ENCODE results near the gene CCDC54.
"Not testable (repeated sequence)": the region's sequence is repeated elsewhere in the genome, so short reads cannot be mapped to it uniquely, and the experiment has no call there.

CCDC54 gene

DNA sequence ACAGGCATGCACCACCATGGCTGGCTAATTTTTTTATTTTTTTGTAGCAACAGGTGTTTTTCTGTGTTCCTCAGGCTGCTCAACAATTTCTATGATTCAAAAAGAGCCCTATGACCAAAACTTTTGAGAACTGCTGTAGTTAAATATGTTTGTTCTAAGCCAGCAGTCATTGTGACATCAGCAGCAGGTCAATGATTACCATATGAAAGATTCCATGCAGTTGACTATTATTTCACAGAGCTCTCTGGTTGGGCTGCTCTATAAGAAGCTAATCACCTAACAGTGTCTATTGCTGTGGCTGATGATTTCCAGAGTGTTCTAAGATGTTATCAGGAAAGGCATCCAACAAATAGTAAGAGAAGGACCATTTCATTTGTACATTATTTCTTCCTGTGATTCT is at the start of gene CCDC54:
Gene CCDC54, plus strand, starts transcription at position 289 of the 400 bp plus-strand sequence. CDS start 149 bp downstream, outside the sequence.
- in situ Hi-C loops (cut with MboI; ENCODE audit: low sequenced_read_pairs): no loop called here

DNA sequence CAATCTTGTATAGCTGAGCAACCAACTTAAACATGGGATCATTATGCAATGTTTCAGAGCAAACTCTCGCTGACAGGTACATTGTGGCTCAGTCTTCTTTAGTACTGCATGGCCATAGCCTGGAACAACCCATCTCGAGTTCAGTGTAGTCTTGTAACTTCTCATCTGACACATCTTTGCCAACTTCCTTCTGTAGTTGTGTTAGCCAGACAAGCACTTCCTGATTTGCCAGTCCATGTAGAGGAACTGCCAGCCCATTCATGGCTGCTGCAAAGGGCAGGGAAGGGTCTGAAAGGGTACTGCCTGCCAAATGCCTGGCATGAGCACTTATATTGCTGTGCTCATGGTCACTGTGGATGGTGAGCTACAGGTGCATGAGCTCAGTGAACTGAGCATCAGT is 49.2 kb upstream of the CCDC54 start:
- in situ Hi-C loops (cut with MboI; ENCODE audit: low sequenced_read_pairs): no loop called here

DNA sequence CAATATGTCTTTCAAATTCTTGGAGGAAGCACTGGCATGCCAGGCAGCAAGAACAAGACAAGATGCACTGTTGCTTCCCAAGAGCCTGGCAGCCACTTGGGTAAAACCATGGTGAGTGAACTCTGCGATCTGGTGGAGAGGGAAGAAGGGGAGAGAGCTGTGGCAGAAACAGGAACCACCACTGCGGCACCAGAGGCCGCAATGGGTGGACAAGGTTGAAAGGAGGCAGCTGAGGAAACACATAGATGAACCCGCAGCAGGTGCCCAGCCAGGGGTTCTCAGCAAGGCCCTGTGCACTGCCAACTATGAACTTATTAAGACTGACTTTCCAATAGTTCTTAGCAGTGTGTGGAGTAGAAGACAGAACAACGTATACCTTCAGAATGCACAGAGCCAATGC is 48.2 kb upstream of the CCDC54 start:
- in situ Hi-C loops (cut with MboI; ENCODE audit: low sequenced_read_pairs): no loop called here

DNA sequence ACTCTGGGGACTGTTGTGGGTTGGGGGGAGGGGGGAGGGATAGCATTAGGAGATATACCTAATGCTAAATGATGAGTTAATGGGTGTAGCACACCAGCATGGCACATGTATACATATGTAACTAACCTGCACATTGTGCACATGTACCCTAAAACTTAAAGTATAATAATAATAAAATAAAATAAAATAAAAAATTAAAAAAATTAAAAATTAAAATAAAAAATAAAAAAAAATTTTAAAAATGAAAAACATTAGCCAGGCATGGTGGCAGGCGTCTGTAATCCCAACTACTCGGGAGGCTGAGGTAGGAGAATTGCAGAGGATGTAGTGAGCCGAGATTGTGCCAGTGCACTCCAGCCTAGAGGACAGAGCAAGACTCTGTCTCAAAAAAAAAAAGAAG is 37.5 kb upstream of the CCDC54 start:
- in situ Hi-C loops (cut with MboI; ENCODE audit: low sequenced_read_pairs): not testable (repeated sequence)

DNA sequence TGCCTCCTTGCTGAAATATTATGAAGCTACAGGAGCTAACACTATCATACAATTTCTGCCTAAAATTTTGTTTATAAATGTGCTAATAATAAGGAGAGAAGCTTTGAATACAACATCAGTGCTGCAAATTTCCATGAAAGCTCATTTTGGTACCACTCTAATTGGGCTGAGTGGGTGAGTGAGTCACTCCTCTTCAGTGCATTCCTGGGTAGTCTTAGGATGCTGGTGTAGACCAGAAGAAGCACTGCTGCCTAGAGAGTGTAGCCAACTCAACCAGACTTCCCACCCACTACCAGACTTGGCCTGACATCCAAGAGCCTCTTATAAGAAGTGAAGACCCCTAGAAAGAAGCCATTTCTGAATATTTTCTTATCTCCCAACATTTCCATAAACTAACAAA is 32.5 kb upstream of the CCDC54 start:
- in situ Hi-C loops (cut with MboI; ENCODE audit: low sequenced_read_pairs): no loop called here

DNA sequence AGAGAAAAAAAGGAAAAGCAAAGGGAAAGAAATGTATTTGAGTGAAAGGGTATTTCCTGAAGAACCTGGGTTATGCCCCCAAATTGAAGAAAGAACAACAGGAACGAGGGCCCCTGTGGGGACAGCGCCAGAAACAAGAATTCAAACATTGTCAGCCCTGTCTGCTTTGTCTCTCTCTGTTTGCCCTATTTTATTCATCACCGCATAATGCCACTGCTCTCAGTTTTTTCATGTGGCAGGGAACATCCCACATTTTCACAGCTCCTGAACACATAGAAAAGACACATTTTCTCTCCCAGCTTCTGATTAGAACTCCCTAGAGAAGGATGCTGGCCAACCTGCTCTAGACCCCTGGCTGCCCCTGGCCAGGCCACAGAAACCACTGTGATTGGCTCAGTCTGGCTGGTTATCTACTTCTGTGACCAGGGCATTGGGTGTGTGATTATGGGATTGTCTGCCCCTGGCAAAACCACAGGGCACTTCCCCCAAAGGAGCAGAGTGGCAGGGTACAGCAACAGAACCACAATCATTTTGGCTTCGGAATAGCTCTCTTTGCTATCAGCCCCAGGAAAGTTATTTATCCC is 31.3 kb upstream of the CCDC54 start:
- in situ Hi-C loops (cut with MboI; ENCODE audit: low sequenced_read_pairs): no loop called here

DNA sequence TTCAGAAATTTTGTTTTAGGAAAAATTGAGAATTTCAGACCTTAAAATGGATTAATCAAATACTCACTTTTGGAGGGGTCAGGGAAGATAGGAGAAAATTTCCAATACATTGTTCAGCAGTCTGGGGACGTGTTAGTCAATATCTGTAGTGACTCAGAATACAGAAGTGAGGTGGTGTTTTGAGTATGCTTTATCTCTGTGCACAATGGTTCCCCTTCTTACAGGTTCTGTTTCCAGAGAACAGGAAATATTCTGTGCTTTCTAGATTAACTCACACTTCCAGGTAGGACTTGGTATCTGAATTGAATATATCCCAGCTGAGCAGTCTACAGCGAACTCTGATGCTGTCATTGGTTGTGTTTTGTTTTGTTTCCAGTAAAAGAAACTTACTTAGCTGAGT is 30.7 kb upstream of the CCDC54 start:
- in situ Hi-C loops (cut with MboI; ENCODE audit: low sequenced_read_pairs): no loop called here

DNA sequence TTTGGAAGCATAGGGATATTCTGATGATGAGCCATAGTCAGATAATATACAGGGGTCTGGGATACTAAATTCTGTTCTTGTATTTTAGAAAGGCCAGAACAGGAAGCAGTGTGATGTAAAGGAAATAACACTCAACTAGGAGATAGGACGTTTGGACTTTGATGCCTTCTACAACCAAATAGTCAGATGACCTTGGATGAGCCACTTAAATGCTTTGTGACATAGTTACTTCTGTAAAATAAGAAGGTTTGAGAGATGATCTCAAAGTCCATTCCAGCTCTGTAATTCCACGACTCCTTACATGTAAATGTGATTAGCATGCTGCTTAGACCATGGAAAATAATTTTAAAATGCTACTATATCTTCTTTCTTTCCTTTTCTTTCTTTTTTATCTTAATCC is 29.5 kb upstream of the CCDC54 start:
- in situ Hi-C loops (cut with MboI; ENCODE audit: low sequenced_read_pairs): no loop called here

DNA sequence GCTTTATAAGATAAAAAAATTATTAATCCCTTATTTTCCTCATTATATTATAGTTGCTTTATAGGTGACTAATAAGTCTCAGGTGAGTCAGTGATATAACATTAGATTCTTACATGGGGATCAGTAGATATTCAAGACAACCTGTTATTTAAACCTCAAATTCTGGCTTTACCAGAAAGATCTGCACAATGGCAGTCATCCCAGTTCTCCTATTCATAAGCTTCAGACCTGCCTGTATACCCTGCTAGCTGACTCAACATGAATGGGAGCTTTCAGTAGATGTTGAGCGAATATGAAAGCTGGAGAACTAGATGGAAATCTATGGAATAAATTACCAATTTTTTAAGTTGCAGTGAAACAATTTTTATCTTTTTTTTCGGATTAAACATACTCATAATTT is 20.5 kb upstream of the CCDC54 start:
- in situ Hi-C loops (cut with MboI; ENCODE audit: low sequenced_read_pairs): no loop called here

DNA sequence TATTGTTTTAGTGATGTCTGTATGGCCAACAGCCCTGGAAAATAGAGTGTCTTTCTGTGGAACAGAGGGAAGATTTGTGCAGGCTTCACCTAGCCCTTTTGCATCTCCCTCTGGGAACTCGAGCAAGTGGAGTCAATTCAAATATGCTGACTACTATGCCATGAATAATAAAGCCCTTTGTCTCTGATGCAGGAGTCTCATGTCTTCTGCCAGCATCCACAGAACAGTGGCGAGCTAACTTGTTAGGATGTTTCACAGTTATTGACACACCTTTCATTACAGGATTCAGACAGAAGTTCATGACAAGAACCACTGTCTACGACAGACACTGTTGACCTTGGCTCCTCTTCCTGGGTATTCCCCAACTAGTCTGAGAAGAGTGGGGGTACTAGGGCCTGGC is 15.6 kb upstream of the CCDC54 start:
- in situ Hi-C loops (cut with MboI; ENCODE audit: low sequenced_read_pairs): no loop called here

DNA sequence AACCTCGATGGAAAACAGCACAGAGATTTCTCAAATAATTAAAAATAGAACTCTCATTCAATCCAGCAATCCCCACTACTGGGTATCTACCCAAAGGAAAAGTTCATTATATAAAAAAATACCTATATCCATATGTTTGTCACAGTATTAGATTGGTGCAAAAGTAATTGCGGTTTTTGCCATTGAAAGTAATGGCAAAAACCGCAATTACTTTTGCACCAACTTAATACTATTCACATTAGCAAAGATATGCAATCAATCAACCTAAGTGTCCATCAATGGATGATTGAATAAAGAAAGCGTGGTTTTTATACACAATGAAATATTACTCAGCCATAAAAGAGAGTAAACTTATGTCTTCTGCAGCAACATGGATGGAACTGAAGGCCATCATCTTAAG is 12.2 kb upstream of the CCDC54 start:
- in situ Hi-C loops (cut with MboI; ENCODE audit: low sequenced_read_pairs): no loop called here

DNA sequence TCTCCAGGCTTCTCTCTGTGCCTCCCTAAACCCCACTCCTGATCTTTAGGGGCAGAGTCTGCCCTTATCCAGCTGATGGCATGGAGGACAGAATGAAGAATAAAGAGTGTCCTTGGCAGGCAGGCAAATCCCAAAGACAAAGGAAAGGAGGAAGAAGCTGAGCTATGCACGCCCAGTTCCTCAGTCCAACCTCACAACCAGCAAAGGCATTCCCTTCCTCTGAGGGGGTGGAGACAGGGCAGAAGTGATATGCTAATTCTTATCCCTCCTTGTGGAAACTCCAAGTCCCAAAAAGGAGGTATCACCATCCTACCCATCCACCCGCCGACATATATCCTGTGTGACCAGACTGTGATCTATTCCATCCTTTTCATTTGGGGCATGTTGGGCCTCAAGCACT is 10.5 kb upstream of the CCDC54 start:
- in situ Hi-C loops (cut with MboI; ENCODE audit: low sequenced_read_pairs): no loop called here

DNA sequence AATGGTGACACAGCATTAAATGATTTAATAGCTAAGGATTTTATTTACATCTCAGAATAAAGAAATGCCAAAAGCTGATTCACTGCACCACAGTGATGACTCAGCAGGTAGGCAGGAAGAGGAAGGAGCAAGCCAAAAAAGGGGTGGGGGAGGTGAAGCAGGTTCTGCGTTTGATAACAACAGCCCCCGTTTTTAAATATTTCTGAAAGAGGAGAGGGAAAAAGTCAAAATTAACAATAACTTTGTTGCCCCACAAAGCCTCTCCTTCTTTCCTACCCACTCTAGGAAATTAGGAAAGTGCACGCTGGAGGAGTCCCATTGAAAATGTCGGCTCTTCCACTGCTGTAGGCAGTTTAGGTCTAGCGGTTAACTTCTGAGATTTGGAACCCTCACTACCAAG is 9.9 kb upstream of the CCDC54 start:
- in situ Hi-C loops (cut with MboI; ENCODE audit: low sequenced_read_pairs): no loop called here

DNA sequence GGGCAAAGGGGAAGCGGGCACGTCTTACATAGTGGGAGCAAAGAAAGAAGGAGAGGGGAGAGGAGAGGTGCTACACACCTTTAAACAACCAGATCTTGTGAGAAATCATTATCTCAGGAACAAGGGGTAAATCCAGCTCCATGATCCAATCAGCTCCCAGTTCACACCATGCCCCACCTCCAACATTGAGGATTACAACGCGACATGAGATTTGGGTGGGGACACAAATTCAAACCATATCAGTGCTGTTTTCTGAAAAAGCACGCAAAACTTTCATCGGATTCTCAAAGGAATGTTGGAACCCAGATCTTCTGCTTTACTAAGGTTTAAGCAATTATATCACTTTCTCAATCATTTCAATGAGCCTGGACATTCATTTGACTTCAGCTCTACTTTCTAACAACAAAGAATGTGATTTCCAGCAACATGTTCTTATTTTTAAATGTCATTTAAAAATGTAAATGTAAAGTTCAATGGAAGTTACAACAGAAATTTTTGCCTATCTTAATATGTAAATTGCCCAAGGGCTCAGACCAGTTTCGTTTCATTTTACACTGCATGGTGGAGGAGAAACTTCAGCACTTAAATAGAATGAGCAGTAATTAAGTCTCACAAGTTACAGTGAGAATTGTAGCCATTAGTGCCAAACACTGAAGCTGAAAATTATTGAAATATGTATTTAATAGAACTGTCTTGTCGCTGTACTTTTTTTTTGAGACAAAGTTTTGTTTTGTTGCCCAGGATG is 8.4 kb upstream of the CCDC54 start:
- in situ Hi-C loops (cut with MboI; ENCODE audit: low sequenced_read_pairs): no loop called here

DNA sequence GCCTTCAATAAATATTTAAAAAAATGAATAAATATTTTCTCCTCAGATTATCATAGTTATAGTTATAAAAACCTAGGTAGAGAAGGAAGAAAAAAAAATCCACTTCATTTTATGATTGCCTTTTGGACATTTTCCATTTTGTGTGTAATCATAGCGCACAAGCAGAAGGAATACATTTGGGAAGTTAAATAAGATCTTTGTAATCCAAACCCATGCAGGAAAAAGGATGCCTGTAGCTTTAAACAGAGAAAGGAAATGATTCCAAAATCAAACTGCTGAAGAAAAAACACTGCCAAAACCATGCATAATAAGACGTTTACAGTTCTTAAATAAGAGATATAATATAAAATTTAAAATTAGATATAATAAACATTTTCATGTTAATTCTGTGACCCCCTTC is 7.4 kb upstream of the CCDC54 start:
- in situ Hi-C loops (cut with MboI; ENCODE audit: low sequenced_read_pairs): no loop called here

DNA sequence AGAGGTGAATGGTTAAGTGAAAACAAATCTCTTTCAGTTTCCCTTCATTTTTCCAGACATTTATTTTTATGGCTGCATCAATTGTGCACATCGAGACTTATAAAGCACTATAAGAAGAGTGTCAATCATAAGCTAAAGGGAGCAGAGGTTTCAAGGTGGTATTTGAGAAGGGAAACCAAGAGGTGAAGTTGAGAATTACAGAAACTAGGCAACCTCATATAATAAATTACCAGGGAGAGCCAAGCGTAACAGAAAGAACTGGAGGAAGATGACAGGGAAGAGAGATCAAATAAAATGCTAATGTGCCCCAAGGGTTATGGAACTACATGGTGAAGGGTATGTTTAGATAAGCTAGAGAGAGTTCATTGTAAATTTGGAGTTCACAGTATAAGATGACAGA is 6.3 kb upstream of the CCDC54 start:
- in situ Hi-C loops (cut with MboI; ENCODE audit: low sequenced_read_pairs): no loop called here

DNA sequence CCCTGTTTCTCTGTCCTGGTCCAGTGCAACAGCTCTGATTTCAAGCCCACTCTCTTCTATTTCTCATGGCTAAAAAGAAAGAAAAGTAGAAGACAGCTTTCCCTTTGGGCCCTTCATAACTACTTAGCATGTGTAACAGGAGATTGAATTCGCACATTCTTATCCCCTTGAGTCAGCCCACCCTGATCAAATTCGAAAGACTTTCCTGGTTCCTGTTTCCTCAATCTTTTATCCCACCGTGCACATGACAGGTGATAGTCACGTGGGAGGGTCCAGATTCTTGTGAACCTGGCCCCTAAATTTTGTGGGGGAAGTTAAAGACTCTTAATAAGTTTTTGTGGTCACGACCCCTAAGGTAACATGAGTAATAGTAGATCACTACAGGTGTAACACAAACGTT is 4.7 kb upstream of the CCDC54 start:
- in situ Hi-C loops (cut with MboI; ENCODE audit: low sequenced_read_pairs): no loop called here

DNA sequence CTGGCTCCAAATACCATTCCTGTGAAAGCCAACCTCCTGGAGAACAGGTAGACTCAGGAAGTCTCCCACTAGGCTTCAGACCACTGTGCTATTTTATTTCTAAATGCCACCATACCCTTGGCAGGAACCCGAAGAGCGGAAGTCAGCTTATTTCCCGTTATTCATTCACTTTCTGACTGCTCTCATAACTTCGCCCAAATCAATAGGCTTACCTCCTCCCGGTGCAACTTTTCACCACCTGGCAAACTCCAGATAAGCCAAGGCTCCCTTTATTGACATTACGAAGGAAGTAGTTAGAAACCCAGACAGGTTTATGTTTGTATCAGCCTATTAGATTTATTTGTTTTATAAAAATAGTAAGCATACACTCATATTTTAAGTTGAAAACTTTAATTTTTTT is 3.3 kb upstream of the CCDC54 start:
- in situ Hi-C loops (cut with MboI; ENCODE audit: low sequenced_read_pairs): no loop called here

DNA sequence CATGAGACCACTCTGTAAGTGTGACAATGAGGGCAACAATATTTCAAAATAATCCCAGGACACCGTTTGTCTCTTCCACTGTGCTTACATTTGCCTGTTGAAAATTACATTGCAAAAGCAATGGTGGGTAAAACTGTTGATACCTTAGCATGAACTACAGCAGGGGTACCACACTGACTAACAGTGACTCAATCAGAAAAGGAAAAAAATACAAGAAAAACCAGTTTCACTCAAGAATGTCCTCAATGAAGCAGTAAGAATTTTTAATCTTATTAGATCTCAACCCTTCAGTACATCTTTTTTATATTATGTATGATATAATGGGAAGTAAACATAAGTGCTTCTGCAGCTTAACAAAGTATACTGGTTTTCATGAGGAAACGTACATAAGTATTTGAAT is 1.6 kb upstream of the CCDC54 start:
- in situ Hi-C loops (cut with MboI; ENCODE audit: low sequenced_read_pairs): no loop called here

DNA sequence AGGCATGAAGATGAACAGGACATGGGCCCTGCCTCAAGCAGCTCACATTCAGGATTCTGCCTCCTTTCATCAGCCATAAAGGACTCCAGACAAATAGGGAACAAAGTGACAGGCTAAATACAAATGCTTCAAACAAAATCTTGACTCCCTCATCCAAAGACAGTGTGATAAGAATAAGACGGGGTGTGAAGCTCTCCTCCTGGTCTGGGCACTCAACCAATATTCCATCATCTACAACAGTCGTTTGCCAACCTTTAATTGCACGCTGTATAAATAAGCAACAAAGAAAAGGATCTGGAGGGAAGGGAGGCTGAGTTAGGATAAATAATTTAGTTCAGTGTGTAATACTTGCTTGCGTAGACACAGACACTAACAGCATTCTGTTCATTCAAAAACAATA is 5.4 kb downstream of the CCDC54 start:
- in situ Hi-C loops (cut with MboI; ENCODE audit: low sequenced_read_pairs): no loop called here

DNA sequence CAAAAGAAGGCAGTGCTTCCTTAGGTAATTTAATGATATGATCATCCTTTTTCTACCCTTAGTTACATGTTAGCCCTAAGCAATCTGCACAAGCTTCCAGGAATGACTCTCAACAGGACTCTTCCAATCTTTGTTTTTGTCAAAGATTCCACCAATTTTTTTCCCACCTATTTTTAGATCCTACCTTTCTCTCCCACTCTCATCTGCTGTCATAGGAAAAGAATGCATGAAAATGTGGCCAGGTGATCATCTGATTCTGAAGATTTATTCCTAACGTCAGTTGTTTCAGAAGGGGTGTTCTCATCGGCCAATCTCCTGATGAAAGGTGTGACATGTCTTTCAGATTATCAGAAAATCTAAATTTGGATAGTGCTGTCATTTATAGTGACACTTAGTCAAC is 7.2 kb downstream of the CCDC54 start:
- in situ Hi-C loops (cut with MboI; ENCODE audit: low sequenced_read_pairs): no loop called here

DNA sequence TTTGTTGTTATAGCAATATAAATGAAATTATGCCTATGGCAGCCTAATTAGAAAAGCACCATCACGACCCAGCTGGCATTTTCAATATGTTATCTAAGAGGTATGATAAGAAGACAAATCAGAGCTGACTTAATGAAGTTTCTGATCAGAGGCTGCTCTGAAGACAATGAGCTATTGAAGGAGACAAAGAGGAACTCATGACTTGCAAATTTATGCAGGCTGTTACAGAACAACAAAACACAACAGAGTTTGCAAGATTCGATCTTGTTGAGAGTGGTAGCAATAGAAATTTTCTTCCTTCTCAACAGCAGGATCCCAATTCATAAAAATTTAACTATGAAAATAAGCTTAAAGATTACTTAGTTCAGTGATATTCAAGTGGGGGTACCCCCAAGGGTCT is 7.7 kb downstream of the CCDC54 start:
- in situ Hi-C loops (cut with MboI; ENCODE audit: low sequenced_read_pairs): no loop called here

DNA sequence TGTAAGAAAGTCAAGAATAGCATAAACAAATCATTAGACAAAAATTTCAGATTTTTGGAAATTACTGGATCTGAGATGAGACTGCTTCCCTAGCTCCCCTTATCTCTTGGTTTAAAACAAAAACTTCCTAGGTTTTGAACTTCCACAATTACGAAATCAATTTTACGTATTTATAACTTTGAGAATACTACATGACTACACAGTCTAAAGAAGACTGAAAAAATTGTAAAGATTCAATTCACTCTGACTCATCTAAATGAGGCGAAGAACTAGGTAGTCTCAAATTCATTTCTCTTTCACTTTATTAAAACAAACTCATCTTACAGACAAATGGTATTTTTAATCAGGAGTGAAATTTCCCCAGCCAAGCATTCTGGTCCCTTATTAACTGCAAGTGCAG is 10.3 kb downstream of the CCDC54 start:
- in situ Hi-C loops (cut with MboI; ENCODE audit: low sequenced_read_pairs): no loop called here

Measured in HL-60/S4 treated with retinoic acid at 250 ng/mL for 4 days and 3 days (cell line).